A673 (cell line): ENCODE results near the gene RNF151. TPM values are rescaled to one million over a fixed set of nuclear protein-coding genes. Genes with fewer than 3 reads are reported as not detected.

Source experiments
- BruUV-seq: library from RNA; stranded (reverse); fragments of 400-500 nt; replicated peaks from 2 replicates; lab custom pipeline; 2021; lab: Mats Ljungman, UMichigan
- CTCF ChIA-PET: fragments of 300-600 bp; sonication (Branson Sonifier 250); formaldehyde crosslinking; loops from one replicate; lab custom pipeline; 2022; ENCODE audit warnings: antibody characterized with exemption; lab: Charles Lee
- POLR2A ChIA-PET: fragments of 300-600 bp; sonication (Branson Sonifier 250); formaldehyde crosslinking; loops from one replicate; lab custom pipeline; 2022; ENCODE audit warnings: antibody characterized with exemption; ENCODE audit not compliant: low non-redundant PET; lab: Charles Lee
- DNase-seq: peaks from one replicate; pipeline ENCODE4 v3.0.0-alpha.2; 2015; ENCODE audit warnings: low spot score
- H3K27ac ChIP-seq: fragments of 200-600 bp; sonication (generic); 2 replicates; pipeline ENCODE4 v1.5.1; 2016; ENCODE audit warnings: mixed run types, low read depth, mild to moderate bottlenecking, mixed read lengths, antibody characterized with exemption, low read length; ENCODE audit not compliant: poor library complexity, severe bottlenecking
- H3K27me3 ChIP-seq: fragments of 200-600 bp; sonication (generic); replicated peaks from 2 replicates; pipeline ENCODE4 v1.6.1; 2017; ENCODE audit warnings: mixed run types, low read depth, mild to moderate bottlenecking, mixed read lengths, antibody characterized with exemption, low read length; ENCODE audit not compliant: insufficient read depth, poor library complexity
- H3K36me3 ChIP-seq: fragments of 200-600 bp; sonication (generic); 2 replicates; pipeline ENCODE4 v1.6.1; 2016; ENCODE audit warnings: mixed run types, mild to moderate bottlenecking, mixed read lengths, antibody characterized with exemption, low read length; ENCODE audit not compliant: insufficient read depth, poor library complexity, severe bottlenecking
- H3K4me1 ChIP-seq: fragments of 200-600 bp; sonication (generic); 2 replicates; pipeline ENCODE4 v1.6.1; 2017; ENCODE audit warnings: mixed run types, mild to moderate bottlenecking, mixed read lengths, antibody characterized with exemption, low read length; ENCODE audit not compliant: insufficient read depth, poor library complexity, severe bottlenecking
- H3K4me3 ChIP-seq: fragments of 200-600 bp; sonication (generic); 2 replicates; pipeline ENCODE4 v1.5.1; 2016; ENCODE audit warnings: low read depth, mixed run types, mild to moderate bottlenecking, mixed read lengths, low read length; ENCODE audit not compliant: poor library complexity, severe bottlenecking
- H3K9me3 ChIP-seq: fragments of 200-600 bp; sonication (generic); 2 replicates; pipeline ENCODE4 v1.6.1; 2016; ENCODE audit warnings: mixed run types, low read depth, mild to moderate bottlenecking, mixed read lengths, antibody characterized with exemption, low read length; ENCODE audit not compliant: poor library complexity, severe bottlenecking
- CTCF ChIP-seq: fragments of 300-800, 200-600 bp; sonication (generic); conservative IDR thresholded peaks from 2 replicates; pipeline ENCODE4 v1.5.1; 2017; ENCODE audit warnings: low read depth, mild to moderate bottlenecking, antibody characterized with exemption, low read length, moderate library complexity, mixed read lengths
- EZH2 ChIP-seq: fragments of 200-600 bp; sonication (generic); IDR thresholded peaks from 2 replicates; pipeline ENCODE4 v1.6.1; 2017; ENCODE audit warnings: borderline replicate concordance, low read depth, mild to moderate bottlenecking, mixed read lengths, antibody characterized with exemption, low read length; ENCODE audit not compliant: poor library complexity, severe bottlenecking
- intact Hi-C: fragments of 100-400 bp; cut with micrococcal nuclease; formaldehyde crosslinking; loops from one replicate; pipeline ENCODE4 v1.10.0; 2022; ENCODE audit not compliant: unreplicated experiment
- total RNA-seq: library from RNA; stranded (reverse); gene quantifications from 2 replicates; pipeline ENCODE4 v1.2.3, GENCODE V29; 2021

Gene RNF151
- total RNA-seq, 1 experiment from 2014 or later: not detected

GRCh38 chr16:2005646-2006045, 39.0 kb downstream of the RNF151 start:
- no TSS peak for BruUV-seq
- peak; percentile 71 for TF ChIP-seq CTCF
- TF ChIP-seq EZH2: no peak
- peak; percentile 80 for DNase-seq
- H3K36me3 ChIP-seq: peaks cover 30% of the 10 kb centered on the region
- no peak overlapping the region for H3K4me3 ChIP-seq
- H3K27ac ChIP-seq: peak overlapping the region; percentile 37
- ChIA-PET CTCF (interaction anchor here (0.9 to 1.2 kb wide), 2 partner anchors 24 to 135 kb away, joined by 6 to 7 read pairs; partner anchors contain the start of gene NOXO1), POLR2A (no interaction called here)
- H3K9me3 ChIP-seq: no peaks in the 10 kb centered on the region
- no peaks in the 10 kb centered on the region for H3K27me3 ChIP-seq
- intact Hi-C loops: loop anchor here (1.0 to 10.0 kb wide), 2 partner anchors 135 to 209 kb away; partner anchors contain the start of genes BRICD5 and PGP
- H3K4me1 ChIP-seq: peaks cover 43% of the 10 kb centered on the region

DNA sequence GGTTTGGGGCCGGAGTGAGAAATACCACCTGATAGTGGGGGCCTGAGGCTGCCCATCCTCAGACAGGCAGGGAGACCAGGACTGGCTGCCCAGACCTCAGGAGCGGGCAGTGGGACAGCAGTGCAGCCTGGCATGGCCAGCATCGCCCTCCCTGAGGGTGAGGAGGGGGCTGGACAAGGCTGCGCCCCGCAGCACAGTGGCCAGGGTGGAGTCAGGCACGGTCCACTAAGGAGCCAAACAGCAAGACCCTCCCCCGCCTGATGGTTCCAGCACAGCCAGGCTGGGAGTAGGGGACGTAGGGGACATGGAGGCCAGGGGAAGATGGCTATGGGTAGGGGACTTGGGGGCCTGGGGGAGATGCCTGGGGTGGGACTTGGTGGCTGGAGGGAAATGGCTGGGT, 39.7 kb downstream of the RNF151 start:
- no peak for DNase-seq
- no peak overlapping the region for H3K27ac ChIP-seq
- H3K9me3 ChIP-seq: no peaks in the 10 kb centered on the region
- ChIA-PET CTCF (interaction anchor here (1.2 kb wide), 1 partner anchor 134 kb away, joined by 7 read pairs; no protein-coding TSS in a partner anchor), POLR2A (no interaction called here)
- H3K4me1 ChIP-seq: peaks cover 46% of the 10 kb centered on the region
- BruUV-seq: no TSS peak
- intact Hi-C loops: loop anchor here (10.0 kb wide), 1 partner anchor 208 kb away; the partner anchor contains the start of genes BRICD5 and PGP
- no peaks in the 10 kb centered on the region for H3K27me3 ChIP-seq
- H3K36me3 ChIP-seq: peaks cover 24% of the 10 kb centered on the region
- no peak for TF ChIP-seq EZH2
- no peak for TF ChIP-seq CTCF
- H3K4me3 ChIP-seq: no peak overlapping the region

- BruUV-seq: no TSS peak
- DNase-seq: no peak
- ChIA-PET CTCF (interaction anchor here (0.7 kb wide), 1 partner anchor 134 kb away, joined by 4 read pairs; no protein-coding TSS in a partner anchor), POLR2A (no interaction called here)
- Histone ChIP-seq H3K27me3 (no peaks in the 10 kb centered on the region), H3K36me3 (peaks cover 14% of the 10 kb centered on the region), H3K27ac (peak overlapping the region; percentile 93), H3K4me1 (peaks cover 46% of the 10 kb centered on the region), H3K9me3 (no peaks in the 10 kb centered on the region), H3K4me3 (peak overlapping the region; percentile 99)
- intact Hi-C loops: loop anchor here (10.0 kb wide), 1 partner anchor 208 kb away; the partner anchor contains the start of genes BRICD5 and PGP
- TF ChIP-seq EZH2: no peak
- no peak for TF ChIP-seq CTCF
Observed at GRCh38 chr16:2007081-2007836, 40.6 kb downstream of the RNF151 start.
